Measurements from ENCODE around the gene INVS.

DNA sequence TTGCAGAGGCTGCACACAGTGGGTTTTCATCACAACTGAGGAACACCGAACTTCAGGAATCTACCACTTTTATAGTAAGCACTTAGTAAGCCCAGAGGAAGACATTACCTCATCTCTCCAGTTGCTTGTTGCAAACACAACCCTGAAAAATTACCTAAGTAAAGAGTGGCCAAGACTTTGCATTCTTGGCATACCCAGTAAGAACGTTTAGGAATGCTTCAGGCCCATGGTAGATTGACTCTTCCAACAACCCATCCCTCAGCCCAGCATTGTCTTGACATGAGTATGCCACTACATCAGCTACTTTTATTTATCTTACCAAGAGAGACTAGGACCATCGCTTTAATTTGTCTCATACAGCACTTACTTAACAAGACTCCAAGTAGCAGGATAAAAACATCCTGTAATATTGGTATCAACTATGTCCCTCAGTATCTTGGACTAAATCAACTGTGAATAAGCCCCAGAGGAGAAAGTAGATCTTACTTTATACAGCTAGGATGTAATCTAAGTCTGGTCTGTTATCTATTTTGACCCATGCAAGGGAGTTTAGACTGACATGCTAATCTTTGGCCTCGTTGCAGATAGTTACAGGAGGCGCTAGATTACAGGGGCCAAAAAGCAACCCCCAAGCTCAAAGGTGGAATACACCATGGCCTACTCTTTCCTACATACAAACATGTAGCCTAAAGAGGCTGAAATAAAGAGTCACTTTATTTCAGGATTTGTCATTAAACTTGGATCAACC, 114.9 kb downstream of the INVS start:
- TF ChIP-seq TAF1 (IDR thresholded peaks at IDR 0.05; ENCODE audit: low read depth) (no peak), RAD21 (IDR thresholded peaks at IDR 0.05; ENCODE audit: low read depth) (no peak), YY1 (IDR thresholded peaks at IDR 0.05; ENCODE audit: low read depth) (no peak), CEBPB (IDR thresholded peaks at IDR 0.05) (no peak), TCF12 (IDR thresholded peaks at IDR 0.05; ENCODE audit: low read depth) (no peak), EP300 (IDR thresholded peaks at IDR 0.05; ENCODE audit: borderline replicate concordance) (no peak)
- TF ChIP-seq, protein P1, sequence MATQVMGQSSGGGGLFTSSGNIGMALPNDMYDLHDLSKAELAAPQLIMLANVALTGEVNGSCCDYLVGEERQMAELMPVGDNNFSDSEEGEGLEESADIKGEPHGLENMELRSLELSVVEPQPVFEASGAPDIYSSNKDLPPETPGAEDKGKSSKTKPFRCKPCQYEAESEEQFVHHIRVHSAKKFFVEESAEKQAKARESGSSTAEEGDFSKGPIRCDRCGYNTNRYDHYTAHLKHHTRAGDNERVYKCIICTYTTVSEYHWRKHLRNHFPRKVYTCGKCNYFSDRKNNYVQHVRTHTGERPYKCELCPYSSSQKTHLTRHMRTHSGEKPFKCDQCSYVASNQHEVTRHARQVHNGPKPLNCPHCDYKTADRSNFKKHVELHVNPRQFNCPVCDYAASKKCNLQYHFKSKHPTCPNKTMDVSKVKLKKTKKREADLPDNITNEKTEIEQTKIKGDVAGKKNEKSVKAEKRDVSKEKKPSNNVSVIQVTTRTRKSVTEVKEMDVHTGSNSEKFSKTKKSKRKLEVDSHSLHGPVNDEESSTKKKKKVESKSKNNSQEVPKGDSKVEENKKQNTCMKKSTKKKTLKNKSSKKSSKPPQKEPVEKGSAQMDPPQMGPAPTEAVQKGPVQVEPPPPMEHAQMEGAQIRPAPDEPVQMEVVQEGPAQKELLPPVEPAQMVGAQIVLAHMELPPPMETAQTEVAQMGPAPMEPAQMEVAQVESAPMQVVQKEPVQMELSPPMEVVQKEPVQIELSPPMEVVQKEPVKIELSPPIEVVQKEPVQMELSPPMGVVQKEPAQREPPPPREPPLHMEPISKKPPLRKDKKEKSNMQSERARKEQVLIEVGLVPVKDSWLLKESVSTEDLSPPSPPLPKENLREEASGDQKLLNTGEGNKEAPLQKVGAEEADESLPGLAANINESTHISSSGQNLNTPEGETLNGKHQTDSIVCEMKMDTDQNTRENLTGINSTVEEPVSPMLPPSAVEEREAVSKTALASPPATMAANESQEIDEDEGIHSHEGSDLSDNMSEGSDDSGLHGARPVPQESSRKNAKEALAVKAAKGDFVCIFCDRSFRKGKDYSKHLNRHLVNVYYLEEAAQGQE (IDR thresholded peaks at IDR 0.05; ENCODE audit: low read depth) = no peak
- TF ChIP-seq, protein P2, sequence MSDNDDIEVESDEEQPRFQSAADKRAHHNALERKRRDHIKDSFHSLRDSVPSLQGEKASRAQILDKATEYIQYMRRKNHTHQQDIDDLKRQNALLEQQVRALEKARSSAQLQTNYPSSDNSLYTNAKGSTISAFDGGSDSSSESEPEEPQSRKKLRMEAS (IDR thresholded peaks at IDR 0.05) = no peak

Measured in Ishikawa (cell line).